SH-SY5Y (cell line): ENCODE results near the gene KLF14.

Experiments used
- GATA2 ChIP-seq: IDR thresholded peaks from 2 replicates; pipeline ENCODE4 v1.6.1; 2011; ENCODE audit warnings: mild to moderate bottlenecking, low read depth, low read length
- GATA3 ChIP-seq: IDR thresholded peaks from 2 replicates; pipeline ENCODE4 v1.6.1; 2011; ENCODE audit warnings: low read depth, mild to moderate bottlenecking, low read length, moderate library complexity

DNA sequence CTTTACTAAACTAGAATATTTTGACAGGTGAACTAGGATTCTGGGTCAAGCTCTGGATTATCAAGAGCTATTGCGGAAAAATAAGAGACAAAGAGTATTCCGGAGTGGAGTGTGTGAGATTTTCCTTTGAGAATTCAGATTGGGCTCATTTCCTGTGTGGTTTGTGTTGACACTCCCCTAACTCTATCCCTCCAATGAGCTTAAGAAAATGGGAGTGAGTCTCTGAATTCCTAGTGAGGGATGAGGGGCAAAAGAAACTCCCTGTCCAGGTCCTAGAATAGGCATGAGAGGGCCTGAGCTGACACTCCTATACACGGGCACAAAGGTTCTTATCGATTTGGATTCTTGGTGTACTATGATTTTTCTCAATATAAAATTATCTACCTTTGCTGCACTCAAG is 10.2 kb downstream of the KLF14 start:
- TF ChIP-seq GATA2, result no peak
- TF ChIP-seq GATA3, result no peak
